Limb (tissue), 2 donors: ENCODE measurements around the gene SIX6.
A peak's percentile ranks its signal among the peaks of the same experiment; 100 is the strongest.

Experiments
- DNase-seq, 2 donors: peaks; one replicate each; pipeline ENCODE4 v3.0.0-alpha.2; 2016; ENCODE audit errors: extremely low spot score in 2 of 2

The SIX6 gene

DNA sequence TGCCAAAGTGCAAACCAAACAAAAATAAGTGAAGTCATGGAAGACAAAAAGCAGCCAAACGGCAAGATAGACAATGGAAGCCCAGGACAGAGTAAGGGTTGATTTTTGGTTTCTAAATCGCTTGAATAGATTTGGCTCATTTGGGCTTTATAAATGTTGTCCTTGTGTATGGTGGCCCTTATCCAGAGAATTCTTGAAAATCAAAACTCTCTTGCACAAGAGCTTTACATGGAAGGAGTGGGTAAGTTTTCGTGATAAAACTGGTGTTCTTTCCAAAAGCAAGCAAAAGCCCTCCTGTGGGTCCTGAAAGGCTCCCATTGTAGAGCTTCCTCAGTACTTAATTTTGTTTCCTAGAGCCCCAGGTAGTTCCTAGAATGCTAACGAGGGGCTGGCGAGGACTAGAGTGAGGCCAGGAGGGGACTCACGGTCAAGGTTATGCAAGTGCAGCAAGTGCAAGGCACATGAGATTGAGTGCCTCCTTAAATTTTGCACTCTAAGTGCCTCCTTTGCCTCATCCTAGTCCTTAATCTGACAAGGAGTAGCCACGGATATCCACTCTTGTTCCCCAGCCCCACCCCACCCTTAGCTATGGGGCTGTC lies 4.1 kb downstream of the SIX6 start:
- no peak for DNase-seq

- no peak for DNase-seq
These were observed 5.4 kb downstream of the SIX6 start for GRCh38 chr14:60514378-60514740.

- peak in 1 of 2 donors; percentile 70 for DNase-seq
These were observed 6.0 kb downstream of the SIX6 start for GRCh38 chr14:60514741-60515491.

DNA sequence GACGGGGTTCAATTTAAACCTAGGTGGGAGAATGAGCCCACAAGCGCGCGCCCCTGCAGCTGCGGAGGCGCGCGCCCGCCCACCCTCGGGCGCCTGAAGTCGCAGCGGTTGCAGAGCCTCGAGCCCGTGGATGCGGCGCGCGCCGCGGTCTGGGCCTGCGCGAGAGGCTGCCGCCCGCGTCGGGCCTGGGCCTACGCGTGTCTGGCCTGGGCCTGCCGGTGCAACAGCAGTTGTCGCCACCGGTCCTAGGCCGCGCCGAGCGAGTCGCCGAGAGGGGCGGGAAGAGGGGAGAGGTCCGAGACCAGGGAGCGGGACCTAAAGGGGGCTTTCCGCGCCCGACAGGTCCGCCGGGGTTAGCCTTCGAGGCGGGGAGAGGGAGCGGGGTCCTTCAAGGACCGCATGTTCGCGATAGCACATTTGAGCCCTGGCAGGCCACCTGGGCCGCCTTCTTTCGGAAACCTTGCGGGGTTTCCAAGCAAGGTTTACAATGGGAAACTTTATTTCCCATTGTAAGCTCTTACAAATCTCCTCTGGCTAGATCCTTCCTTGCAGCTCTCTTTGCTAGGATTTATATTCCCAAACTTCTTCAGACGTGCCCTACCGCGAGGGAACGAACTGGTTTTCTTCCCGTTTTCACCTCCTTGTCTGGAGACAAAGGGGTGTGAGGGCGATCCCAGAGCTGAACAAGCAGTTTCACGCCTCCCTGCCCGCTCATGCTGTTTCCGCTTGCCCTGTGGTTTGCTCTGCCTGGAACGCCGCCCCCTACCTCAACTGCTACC lies 6.8 kb downstream of the SIX6 start:
- DNase-seq: peak in 1 of 2 donors; percentile 67

DNA sequence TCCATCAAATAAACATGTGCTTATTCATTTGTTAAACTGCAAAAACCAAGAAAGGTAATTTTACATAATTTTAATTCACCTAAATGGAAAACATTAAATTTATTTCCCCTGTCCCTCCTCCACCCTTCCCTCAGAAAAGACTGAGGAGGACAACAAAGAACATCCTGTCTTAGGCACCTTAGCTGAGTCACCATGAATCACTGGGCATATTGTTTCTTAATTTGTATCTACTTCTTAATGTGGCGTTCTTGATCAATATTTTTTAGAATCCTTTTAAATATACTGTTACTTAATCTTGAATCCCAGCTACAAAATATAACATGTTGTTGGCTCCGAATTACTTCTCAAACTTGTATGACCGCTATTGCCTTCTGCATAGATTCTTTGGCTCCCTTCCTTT lies 23.5 kb downstream of the SIX6 start:
- no peak for DNase-seq

DNA sequence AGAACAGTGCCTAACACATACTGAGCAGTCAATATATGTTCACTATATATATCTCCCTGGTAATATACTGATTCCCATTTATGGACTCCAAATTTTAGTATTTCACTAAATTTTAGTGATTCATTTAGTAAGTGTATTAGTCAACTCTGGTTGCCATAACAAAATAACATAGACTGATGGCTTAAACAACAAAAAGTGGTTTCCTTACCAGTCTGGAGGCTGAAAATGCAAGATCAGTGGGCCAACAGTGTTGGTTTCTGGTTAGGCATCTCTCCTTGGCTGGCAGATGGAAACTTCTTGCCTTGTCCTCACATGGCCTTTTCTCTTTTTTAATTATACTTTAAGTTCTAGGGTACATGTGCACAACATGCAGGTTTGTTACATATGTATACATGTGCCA lies 28.7 kb downstream of the SIX6 start:
- no peak for DNase-seq

DNA sequence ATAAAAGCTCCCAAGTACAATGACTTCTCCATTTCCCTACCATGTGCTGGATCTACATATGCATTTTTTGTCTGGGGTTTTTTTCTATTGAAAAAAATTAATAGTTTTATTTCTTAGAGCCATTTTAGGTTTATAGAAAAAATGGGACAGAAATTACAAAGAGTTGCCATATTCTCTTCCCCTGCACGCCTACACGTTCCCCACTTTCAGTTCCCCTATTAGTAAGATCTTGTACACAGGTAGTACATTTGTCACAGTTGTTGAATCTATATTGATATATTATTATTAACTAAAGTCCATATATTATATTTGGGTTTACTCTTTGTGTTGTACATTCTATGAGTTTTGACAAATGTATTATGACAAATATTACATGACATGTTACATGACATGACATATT lies 35.7 kb downstream of the SIX6 start:
- DNase-seq: no peak

GRCh38 chr14:60553808-60554207 lies 44.9 kb downstream of the SIX6 start:
- DNase-seq: no peak

DNA sequence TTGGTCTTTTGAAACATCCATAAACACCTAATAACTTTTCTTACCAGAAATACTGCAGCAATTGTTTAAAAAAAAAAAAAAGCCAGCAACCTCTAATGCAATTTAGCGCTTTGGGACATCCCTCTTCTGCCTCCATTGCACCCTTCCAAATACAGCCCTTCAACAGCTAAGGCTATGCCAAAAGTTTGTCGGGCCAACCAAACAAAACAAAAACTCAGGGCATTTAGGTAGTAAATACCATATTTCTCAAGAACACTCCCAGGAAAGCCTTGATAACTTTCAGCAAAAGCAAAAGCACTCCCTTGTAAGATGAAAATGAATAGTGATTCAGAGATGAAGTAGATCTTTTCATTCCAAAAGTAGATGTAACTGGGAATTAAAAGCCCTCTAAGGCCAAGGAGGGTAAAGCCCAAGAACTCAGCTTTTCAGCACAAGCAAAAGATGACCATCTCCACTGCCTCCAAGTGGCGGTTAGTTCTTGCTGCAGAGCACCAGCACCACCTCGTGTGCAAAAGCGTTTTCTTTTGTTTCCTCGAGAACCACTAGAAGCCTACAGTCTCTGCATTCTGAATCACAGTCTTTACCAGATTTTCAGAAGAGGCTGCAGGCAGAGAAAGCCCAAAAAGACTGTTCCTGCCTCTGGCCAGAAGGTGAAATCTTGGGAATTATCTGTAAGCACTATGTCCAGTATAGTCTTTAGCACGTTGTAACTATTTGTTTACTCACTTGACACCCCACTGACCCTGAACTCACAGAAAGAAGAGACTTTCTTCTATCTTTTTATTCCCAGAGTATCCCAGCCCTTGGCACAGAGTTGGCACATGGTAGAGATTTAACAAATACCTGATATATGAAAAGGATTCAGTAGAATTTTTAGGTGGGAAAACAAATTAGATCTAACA lies 53.1 kb downstream of the SIX6 start:
- DNase-seq: peak; percentile 68 to 83
